CD4-positive, alpha-beta T cell treated with Interleukin-17A for 1 hour (primary cell): ENCODE results near the gene TIMM13.

Experiments
- DNase-seq: peaks from one replicate; pipeline ENCODE4 v3.0.0-alpha.2; 2020

Gene TIMM13

GRCh38 chr19:2376784-2377519, 50.4 kb downstream of the TIMM13 start:
- DNase-seq = no peak
